Measurements from ENCODE around the gene CCDC97.
"Not testable (repeated sequence)": the region's sequence is repeated elsewhere in the genome, so short reads cannot be mapped to it uniquely, and the experiment has no call there.

CCDC97 gene

GRCh38 chr19:41341669-41342490, 31.9 kb downstream of the CCDC97 start:
- no peak for DNase-seq

- no peak for DNase-seq
These were observed 34.2 kb downstream of the CCDC97 start for GRCh38 chr19:41344162-41344561.

GRCh38 chr19:41346916-41347315, 36.9 kb downstream of the CCDC97 start:
- DNase-seq, result not testable (repeated sequence)

- DNase-seq, result peak; percentile 32
These were observed 40.9 kb downstream of the CCDC97 start for GRCh38 chr19:41350735-41351338.

- peak; percentile 85 for DNase-seq
These were observed 41.6 kb downstream of the CCDC97 start for GRCh38 chr19:41351339-41352245.

- no peak for DNase-seq
These were observed 42.3 kb downstream of the CCDC97 start for GRCh38 chr19:41352279-41352608.

- peak; percentile 85 for DNase-seq
These were observed 42.9 kb downstream of the CCDC97 start for GRCh38 chr19:41352609-41353465.

GRCh38 chr19:41353466-41354342, 43.7 kb downstream of the CCDC97 start, which contains the start of gene TGFB1:
TGFB1 (minus strand) TSS chr19:41353922; CDS start chr19:41353044, 878 bp downstream.
- DNase-seq, result peak; percentile 94

GRCh38 chr19:41354343-41354953, 44.5 kb downstream of the CCDC97 start:
- DNase-seq, result no peak

GRCh38 chr19:41355035-41355434, 45.1 kb downstream of the CCDC97 start:
- DNase-seq, result no peak

- no peak for DNase-seq
These were observed 45.8 kb downstream of the CCDC97 start for GRCh38 chr19:41355802-41356201.

GRCh38 chr19:41356984-41357739, 47.2 kb downstream of the CCDC97 start:
- DNase-seq, result no peak

- DNase-seq, result no peak
These were observed 47.8 kb downstream of the CCDC97 start for GRCh38 chr19:41357746-41358145.

GRCh38 chr19:41359741-41360140, 49.8 kb downstream of the CCDC97 start:
- DNase-seq, result no peak

- DNase-seq, result no peak
These were observed 52.3 kb downstream of the CCDC97 start for GRCh38 chr19:41362143-41362847.

- no peak for DNase-seq
These were observed 53.4 kb downstream of the CCDC97 start for GRCh38 chr19:41363371-41363752.

- peak; percentile 98 for DNase-seq
These were observed 54.0 kb downstream of the CCDC97 start, which contains the start of gene B9D2 for GRCh38 chr19:41363753-41364523. B9D2 (minus strand) TSS chr19:41364149; CDS start chr19:41363519, 630 bp downstream.
